ENCODE data around the gene NT5C2.

The NT5C2 gene

DNA sequence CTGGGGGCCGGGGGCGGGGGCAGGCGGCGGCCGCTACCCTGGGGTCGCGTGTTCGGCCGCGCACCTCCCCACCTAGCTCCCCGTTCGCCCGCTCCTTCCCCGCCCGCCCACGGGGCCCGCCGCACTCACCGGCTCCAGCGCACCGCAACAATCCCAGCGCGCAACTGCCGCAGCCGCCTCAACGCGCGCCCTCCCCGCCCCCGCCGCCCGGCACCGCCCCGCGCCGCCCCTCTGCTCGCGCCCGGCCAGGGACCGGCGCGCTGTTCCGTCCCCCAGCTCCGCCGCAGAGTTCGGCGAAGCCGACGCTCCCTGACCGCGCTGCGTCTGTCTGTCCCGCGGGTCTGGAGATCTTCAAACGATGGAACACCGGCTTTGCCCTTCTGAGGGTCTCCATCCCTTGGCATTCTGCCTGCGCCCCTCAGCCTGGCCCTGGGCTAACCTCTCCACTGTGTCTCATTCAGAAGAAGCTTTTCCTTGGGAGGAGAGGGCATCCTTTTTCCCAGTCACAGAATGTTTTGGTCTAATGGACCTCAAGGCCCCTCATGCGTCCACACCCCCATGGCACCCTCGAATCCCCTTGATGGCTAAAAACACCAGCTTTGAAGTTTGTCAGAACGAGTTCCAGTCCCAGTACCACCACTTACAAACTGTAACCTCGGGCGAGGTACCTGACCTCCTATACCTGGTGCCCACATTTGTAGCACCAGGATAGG, at the start of gene NT5C2:
TSS of gene NT5C2 (minus strand) at position 166 of the 713 bp plus-strand sequence. CDS start 18,314 bp downstream, outside the sequence.
- TF ChIP-seq, protein P1, sequence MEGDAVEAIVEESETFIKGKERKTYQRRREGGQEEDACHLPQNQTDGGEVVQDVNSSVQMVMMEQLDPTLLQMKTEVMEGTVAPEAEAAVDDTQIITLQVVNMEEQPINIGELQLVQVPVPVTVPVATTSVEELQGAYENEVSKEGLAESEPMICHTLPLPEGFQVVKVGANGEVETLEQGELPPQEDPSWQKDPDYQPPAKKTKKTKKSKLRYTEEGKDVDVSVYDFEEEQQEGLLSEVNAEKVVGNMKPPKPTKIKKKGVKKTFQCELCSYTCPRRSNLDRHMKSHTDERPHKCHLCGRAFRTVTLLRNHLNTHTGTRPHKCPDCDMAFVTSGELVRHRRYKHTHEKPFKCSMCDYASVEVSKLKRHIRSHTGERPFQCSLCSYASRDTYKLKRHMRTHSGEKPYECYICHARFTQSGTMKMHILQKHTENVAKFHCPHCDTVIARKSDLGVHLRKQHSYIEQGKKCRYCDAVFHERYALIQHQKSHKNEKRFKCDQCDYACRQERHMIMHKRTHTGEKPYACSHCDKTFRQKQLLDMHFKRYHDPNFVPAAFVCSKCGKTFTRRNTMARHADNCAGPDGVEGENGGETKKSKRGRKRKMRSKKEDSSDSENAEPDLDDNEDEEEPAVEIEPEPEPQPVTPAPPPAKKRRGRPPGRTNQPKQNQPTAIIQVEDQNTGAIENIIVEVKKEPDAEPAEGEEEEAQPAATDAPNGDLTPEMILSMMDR (IDR thresholded peaks at IDR 0.05; ENCODE audit: low read depth, low read length): no peak
- peak; percentile 26; the same call in 1 of the 2 replicates for TF ChIP-seq MYC (IDR thresholded peaks at IDR 0.05; ENCODE audit: low read depth, low read length)
- peak; percentile 57 for TF ChIP-seq POLR2A (IDR thresholded peaks at IDR 0.05; ENCODE audit: extremely low read depth, insufficient read length)

DNA sequence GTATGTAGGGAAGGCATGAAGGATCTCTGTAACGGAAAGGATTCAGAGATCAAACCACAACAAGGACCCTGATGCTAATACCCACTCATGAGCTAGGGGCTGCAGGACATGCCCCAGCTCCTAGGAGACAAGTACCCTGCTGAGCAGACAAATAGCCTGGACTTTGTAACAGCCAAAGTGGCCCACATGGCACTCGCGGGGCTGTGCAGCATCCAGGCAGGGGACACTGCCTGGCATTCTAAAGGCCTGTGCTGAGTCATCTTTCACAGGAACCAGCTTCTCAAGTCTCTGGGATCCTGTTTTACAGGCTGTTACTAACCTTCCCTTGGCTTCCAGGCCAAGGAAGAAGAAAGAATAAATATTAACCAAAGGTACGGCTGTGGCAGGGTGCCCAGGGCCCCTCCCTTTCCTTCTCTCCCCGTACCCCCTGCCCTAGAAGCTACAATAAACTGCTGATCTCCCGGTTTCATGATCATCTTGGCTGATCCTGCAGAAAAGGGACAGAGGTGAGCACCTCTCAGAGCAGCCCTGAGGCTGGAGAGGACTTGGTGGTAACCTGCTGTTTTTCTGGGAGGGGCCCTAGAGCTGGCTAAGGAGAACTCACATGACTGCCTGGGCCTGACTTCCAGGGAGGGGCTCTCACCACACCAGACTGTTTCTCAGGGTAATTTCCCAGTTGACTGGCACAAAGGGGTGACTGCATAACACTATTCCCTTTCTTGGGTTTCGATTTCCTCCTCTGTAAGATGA, 48.4 kb upstream of the NT5C2 start:
- H3K4me3 ChIP-seq (ENCODE audit: low read depth, low read length): no peak overlapping the region
- TF ChIP-seq, protein P1 (IDR thresholded peaks at IDR 0.05; ENCODE audit: low read depth, low read length): no peak
- TF ChIP-seq, protein P2, sequence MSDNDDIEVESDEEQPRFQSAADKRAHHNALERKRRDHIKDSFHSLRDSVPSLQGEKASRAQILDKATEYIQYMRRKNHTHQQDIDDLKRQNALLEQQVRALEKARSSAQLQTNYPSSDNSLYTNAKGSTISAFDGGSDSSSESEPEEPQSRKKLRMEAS (IDR thresholded peaks at IDR 0.05; ENCODE audit: low read depth, low read length): peak; percentile 31; the same call in 1 of the 2 replicates
- TF ChIP-seq MYC (IDR thresholded peaks at IDR 0.05; ENCODE audit: low read depth, low read length) (0 out of 2 replicates have a peak, but pooled peaks have one; percentile 19), POLR2A (IDR thresholded peaks at IDR 0.05; ENCODE audit: extremely low read depth, insufficient read length) (no peak)
- DNase-seq (ENCODE audit: low read depth): peak; percentile 75

More for the DNA sequence above, at the start of gene NT5C2:
- peak within 1 kb of the TSS; percentile 81 for H3K4me3 ChIP-seq (ENCODE audit: low read depth, low read length)
- DNase-seq (ENCODE audit: low read depth): peak; percentile 89

DNA sequence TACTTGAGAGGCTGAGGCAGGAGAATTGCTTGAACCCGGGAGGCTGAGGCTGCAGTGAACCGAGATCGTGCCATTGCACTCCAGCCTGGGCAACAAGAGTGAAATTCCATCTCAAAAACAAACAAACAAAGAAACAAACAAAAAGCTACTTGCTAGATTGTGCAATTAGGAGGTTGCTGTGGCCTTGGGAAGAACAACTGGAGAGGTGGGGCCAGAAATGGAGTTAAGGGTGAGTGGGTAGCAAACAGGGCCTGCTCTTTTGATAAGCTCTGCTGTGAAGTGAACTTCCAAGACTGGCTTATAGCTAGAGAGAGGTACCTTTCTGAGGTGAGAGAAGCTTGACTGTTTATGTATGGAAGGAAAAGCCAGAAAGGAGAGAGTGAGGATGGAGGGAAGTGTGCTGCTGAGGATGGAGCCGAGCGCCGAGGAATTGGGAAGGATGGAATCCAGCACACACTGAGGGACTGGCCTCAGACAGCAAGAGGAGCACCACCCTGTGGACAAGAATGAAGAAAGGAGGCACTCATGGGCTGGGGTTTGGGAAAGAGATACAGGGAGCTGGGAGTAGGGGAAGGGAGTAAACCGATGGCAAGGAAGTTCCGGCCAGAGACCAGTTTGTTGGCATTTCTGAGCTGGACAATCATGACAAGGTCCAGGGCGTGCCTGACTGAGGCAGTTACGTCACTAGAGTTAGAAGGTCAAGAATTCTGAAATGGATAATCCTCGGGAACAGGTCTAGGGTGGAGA, 45.6 kb upstream of the NT5C2 start:
- TF ChIP-seq, protein P2 (IDR thresholded peaks at IDR 0.05; ENCODE audit: low read depth, low read length): no peak
- TF ChIP-seq, protein P1 (IDR thresholded peaks at IDR 0.05; ENCODE audit: low read depth, low read length): peak; percentile 3
- no peak overlapping the region for H3K4me3 ChIP-seq (ENCODE audit: low read depth, low read length)
- no peak for DNase-seq (ENCODE audit: low read depth)

DNA sequence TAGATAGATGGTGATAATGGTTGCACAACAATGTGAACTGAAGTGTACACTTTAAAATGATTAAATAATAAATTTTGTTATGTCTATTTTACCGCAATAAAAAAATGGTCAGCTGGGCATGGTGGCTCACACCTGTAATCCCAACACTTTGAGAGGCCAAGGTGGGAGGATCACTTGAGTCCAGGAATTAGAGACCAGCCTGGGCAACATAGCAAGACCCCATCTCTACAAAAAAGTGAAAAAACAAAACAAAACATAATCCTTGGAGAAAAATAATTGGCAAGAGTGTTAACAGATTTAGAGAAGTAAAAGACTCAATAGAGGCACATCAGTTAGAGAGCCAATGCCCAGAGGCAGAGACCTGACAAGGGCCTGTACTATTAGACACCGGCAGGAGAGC, 42.7 kb upstream of the NT5C2 start:
- TF ChIP-seq, protein P2 (IDR thresholded peaks at IDR 0.05; ENCODE audit: low read depth, low read length): no peak
- TF ChIP-seq POLR2A (IDR thresholded peaks at IDR 0.05; ENCODE audit: extremely low read depth, insufficient read length) (no peak), MYC (IDR thresholded peaks at IDR 0.05; ENCODE audit: low read depth, low read length) (no peak)
- DNase-seq (ENCODE audit: low read depth): no peak
- no peak overlapping the region for H3K4me3 ChIP-seq (ENCODE audit: low read depth, low read length)

DNA sequence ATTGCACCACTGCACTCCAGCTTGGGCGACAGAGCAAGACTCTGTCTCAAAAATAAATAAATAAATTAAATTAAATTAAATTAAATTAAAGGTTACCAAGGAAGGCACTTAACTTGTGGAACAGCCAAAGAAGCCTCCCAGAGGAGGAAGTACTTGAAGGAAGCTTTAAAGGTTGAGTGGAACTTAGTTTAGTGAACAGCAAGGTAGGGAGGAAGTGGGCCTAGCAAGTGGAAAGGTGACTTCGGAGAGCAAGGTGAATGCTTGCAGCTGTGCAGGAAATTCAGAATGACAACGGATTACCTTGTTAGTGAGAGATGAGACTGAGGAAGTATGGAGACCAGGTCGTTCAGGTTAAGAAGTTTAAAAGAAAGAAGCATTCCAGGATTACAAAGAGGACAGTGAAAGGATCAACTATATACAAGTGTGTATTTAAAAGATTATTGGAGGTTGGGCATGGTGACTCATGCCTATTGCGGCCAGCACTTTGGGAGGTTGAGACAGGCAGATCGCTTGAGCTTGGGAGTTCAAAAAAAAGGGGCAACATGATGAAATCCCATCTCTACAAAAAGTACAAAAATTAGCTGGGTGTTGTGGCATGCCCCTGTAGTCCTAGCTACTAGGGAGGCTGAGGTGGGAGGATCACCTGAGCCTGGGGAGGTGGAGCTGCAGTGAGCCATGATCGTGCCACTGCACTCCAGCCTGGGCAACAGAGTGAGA, 39.9 kb upstream of the NT5C2 start:
- no peak overlapping the region for H3K4me3 ChIP-seq (ENCODE audit: low read depth, low read length)
- peak; percentile 77 for DNase-seq (ENCODE audit: low read depth)
- TF ChIP-seq, protein P2 (IDR thresholded peaks at IDR 0.05; ENCODE audit: low read depth, low read length): no peak
- TF ChIP-seq MYC (IDR thresholded peaks at IDR 0.05; ENCODE audit: low read depth, low read length) (no peak), POLR2A (IDR thresholded peaks at IDR 0.05; ENCODE audit: extremely low read depth, insufficient read length) (no peak)
- TF ChIP-seq, protein P1 (IDR thresholded peaks at IDR 0.05; ENCODE audit: low read depth, low read length): no peak

All from NB4 (cell line).